Lung (tissue), 12 donors: ENCODE measurements around the gene CRAMP1. TPM values are rescaled to one million over a fixed set of nuclear protein-coding genes. Genes with fewer than 3 reads are reported as not detected.
A peak's percentile ranks its signal among the peaks of the same experiment; 100 is the strongest.

Source experiments
- ATAC-seq: fragments of 200-7000 bp; cut with Tn5 transposase; one replicate; pipeline ENCODE4 v1.9.1; 2020; ENCODE audit warnings: moderate number of reproducible peaks; ENCODE audit not compliant: insufficient read depth, low FRiP score
- DNase-seq, 3 donors: peaks; one replicate each; pipeline ENCODE4 v3.0.0-alpha.2; 2013 to 2017
- H3K27ac ChIP-seq, 2 donors: one replicate each; pipeline ENCODE4 v1.5.1; 2013; ENCODE audit warnings: mild to moderate bottlenecking in 2 of 2, moderate library complexity in 2 of 2, control low read depth in 1 of 2, inconsistent platforms in 1 of 2, low read depth in 1 of 2, low read length in 1 of 2
- H3K27me3 ChIP-seq, 3 donors: one replicate each; pipeline ENCODE4 v1.5.1; 2013; ENCODE audit warnings: low read length in 2 of 3; ENCODE audit not compliant: control insufficient read depth in 3 of 3, insufficient read depth in 3 of 3
- H3K36me3 ChIP-seq, 4 donors: one replicate each; pipeline ENCODE4 v1.5.1; 2013; ENCODE audit warnings: low read length in 4 of 4, mild to moderate bottlenecking in 1 of 4, moderate library complexity in 1 of 4; ENCODE audit not compliant: control insufficient read depth in 4 of 4, insufficient read depth in 4 of 4
- H3K4me1 ChIP-seq, 5 donors: one replicate each; pipeline ENCODE4 v1.5.1; 2013; ENCODE audit warnings: low read length in 5 of 5, mild to moderate bottlenecking in 2 of 5, moderate library complexity in 1 of 5; ENCODE audit not compliant: control insufficient read depth in 5 of 5, insufficient read depth in 5 of 5
- H3K4me3 ChIP-seq: one replicate; pipeline ENCODE4 v1.5.1; 2013; ENCODE audit warnings: mild to moderate bottlenecking, control low read depth, moderate library complexity
- H3K9ac ChIP-seq, 2 donors: one replicate each; pipeline ENCODE4 v1.5.1; 2013; ENCODE audit warnings: low read length in 2 of 2, control low read depth in 1 of 2; ENCODE audit not compliant: insufficient read depth in 1 of 2
- H3K9me3 ChIP-seq, 4 donors: one replicate each; pipeline ENCODE4 v1.5.1; 2013; ENCODE audit warnings: low read length in 3 of 4, mild to moderate bottlenecking in 1 of 4, moderate library complexity in 1 of 4; ENCODE audit not compliant: control insufficient read depth in 4 of 4, insufficient read depth in 3 of 4
- WGBS, 2 donors: extraction: QIAGEN DNeasy Blood & Tissue Kit; methylation state at CpG; one replicate each; pipeline ENCODE4 v1.1.7; 2013; 5-methylcytosine and 5-hydroxymethylcytosine counted together
- polyA plus RNA-seq, 2 donors: library from polyadenylated mRNA; stranded (reverse); fragments of 200-250 nt; gene quantifications; one replicate each; pipeline ENCODE4 v1.2.1, GENCODE V29; 2013
- total RNA-seq, 2 donors: library from RNA; depleted of rRNA in 1 of 2; stranded (reverse); fragments of >200 nt in 1 of 2; gene quantifications; one replicate each; pipeline ENCODE4 v1.2.1, GENCODE V29; 2014 to 2021
- TF ChIP-seq, protein P1 (sequence below): IDR thresholded peaks from 2 replicates; pipeline ENCODE4 v1.5.1; 2012; ENCODE audit warnings: mild to moderate bottlenecking; ENCODE audit errors: control extremely low read depth, extremely low read depth
- donor health status: control.
- donor health status: control.
- donor health status: Bipolar disorder and iron deficiency.
- donor health status: healthy.
- donor health status: DM: yes; HTN: yes; CAD: no.

Gene CRAMP1
- total and polyA plus RNA-seq, 4 donors, result 6.6 to 20.4 (median 12.5) TPM

DNA sequence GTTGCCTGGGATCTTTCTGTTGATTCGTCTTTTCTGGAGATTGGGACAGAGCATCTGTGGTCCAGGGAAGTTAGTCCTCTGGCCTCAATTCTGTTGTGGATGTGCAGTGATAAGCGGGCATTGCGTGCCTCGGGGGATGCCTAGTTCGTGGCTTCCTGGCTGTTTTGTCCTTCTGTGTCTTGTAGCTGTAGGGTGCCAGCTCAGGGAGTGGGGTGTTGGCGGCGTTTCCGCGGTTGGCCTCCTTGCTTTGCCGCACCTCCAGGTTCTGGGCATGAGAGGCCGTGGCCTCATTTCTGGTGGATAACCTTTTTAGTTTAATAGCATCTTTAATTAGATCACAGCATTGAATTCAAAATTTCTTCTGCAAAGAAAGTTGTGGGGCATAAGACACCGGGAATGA lies 64.5 kb downstream of the CRAMP1 start:
- H3K9me3 ChIP-seq, result no peaks in the 10 kb centered on the region
- peaks cover 0 to 11% (median 5%) of the 10 kb centered on the region in 5 donors for H3K4me1 ChIP-seq
- ATAC-seq, result no peak
- H3K27me3 ChIP-seq, result no peaks in the 10 kb centered on the region
- WGBS, 2 donors, result 90 to 93% methylated on average over 12 of the region's 12 CpGs
- TF ChIP-seq, protein P1, sequence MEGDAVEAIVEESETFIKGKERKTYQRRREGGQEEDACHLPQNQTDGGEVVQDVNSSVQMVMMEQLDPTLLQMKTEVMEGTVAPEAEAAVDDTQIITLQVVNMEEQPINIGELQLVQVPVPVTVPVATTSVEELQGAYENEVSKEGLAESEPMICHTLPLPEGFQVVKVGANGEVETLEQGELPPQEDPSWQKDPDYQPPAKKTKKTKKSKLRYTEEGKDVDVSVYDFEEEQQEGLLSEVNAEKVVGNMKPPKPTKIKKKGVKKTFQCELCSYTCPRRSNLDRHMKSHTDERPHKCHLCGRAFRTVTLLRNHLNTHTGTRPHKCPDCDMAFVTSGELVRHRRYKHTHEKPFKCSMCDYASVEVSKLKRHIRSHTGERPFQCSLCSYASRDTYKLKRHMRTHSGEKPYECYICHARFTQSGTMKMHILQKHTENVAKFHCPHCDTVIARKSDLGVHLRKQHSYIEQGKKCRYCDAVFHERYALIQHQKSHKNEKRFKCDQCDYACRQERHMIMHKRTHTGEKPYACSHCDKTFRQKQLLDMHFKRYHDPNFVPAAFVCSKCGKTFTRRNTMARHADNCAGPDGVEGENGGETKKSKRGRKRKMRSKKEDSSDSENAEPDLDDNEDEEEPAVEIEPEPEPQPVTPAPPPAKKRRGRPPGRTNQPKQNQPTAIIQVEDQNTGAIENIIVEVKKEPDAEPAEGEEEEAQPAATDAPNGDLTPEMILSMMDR, result no peak
- no peak overlapping the region for H3K4me3 ChIP-seq
- no peak overlapping the region for H3K9ac ChIP-seq
- no peak overlapping the region for H3K27ac ChIP-seq
- DNase-seq, result no peak
- H3K36me3 ChIP-seq, result peaks cover 0 to 44% (median 34%) of the 10 kb centered on the region in 4 donors

DNA sequence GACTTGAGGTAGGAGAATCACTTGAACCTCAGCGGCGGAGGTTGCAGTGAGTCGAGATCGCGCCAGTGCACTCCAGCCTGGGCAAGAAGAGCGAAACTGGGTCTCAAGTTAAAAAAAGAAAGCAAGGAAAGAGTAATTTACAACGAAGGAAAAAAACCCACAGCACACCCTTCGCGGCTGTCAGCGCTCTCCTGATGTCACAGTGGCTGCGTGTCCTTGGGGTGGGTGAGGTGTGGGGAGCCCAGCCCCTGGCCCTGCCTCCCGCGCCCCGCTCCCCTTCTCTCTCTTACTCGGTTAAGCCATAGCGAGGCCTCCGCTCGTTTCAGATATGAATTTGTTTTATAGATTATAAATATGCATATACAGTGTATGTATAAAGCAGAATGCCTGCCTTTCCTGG lies 65.2 kb downstream of the CRAMP1 start:
- ATAC-seq (no peak), DNase-seq (no peak)
- Histone ChIP-seq H3K27me3 (no peaks in the 10 kb centered on the region), H3K36me3 (peaks cover 0 to 38% (median 28%) of the 10 kb centered on the region in 4 donors), H3K4me3 (no peak overlapping the region), H3K9me3 (no peaks in the 10 kb centered on the region), H3K9ac (no peak overlapping the region), H3K4me1 (peaks cover 0 to 11% (median 5%) of the 10 kb centered on the region in 5 donors), H3K27ac (no peak overlapping the region)
- 87 to 90% methylated on average over 18 of the region's 18 CpGs for WGBS, 2 donors
- TF ChIP-seq, protein P1, result no peak

DNA sequence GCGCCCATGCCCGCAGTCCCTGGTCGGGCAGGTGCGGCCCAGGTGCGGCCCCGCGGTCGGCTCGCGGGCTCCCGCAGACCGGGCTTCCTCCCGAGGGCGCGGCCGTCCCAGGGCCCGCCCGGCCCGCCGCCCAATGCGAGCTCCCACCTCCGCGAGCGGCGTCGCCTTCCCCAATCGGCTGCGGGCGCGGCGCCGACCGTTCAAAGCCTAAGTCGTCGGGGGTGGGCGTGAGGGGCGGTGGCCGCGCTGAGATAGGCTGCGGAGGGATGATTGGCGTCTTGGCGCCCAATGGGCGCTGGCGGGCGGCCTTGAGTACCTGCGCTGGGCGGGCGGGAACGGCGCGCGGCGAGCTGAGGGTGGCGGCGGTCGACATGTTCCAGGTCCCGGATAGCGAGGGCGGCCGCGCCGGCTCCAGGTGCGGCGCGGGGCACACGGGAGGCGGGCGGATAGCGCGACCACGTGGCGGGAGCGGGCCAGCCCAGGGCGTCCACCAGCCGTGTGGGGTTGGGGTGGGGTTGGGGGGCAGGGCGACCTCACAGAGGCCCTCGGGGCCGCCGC lies 65.9 kb downstream of the CRAMP1 start, which contains the start of gene JPT2:
Gene JPT2 (plus strand): TSS at position 338 of the 558 bp plus-strand sequence. CDS start 34 bp downstream, at position 372.
- Histone ChIP-seq H3K27me3 (no peaks in the 10 kb centered on the region), H3K9me3 (no peaks in the 10 kb centered on the region), H3K27ac (peak within 1 kb of the TSS; percentile 65 to 72), H3K4me3 (peak within 1 kb of the TSS; percentile 76), H3K9ac (peak within 1 kb of the TSS in 1 of 2 donors; percentile 37), H3K36me3 (peaks cover 0 to 31% (median 22%) of the 10 kb centered on the region in 4 donors), H3K4me1 (peaks cover 0 to 11% (median 5%) of the 10 kb centered on the region in 5 donors)
- TF ChIP-seq, protein P1, result no peak
- WGBS, 2 donors, result 0% methylated on average over 65 to 79 of the region's 79 CpGs
- ATAC-seq (peak; percentile 97), DNase-seq (peak; percentile 95 to 98 (median 95))
